ENCODE results near the gene NKX1-1.

GRCh38 chr4:1359144-1359501 is 47.1 kb downstream of the NKX1-1 start:
- no peak for TF ChIP-seq CTCF (IDR thresholded peaks at IDR 0.05; ENCODE audit: low read depth, low read length, poor library complexity, severe bottlenecking)
- no peak for TF ChIP-seq EZH2phosphoT487 (IDR thresholded peaks at IDR 0.05; ENCODE audit: borderline replicate concordance, low read length)
